Measurements from ENCODE around the gene CYP27C1.
"Not testable (repeated sequence)": the region's sequence is repeated elsewhere in the genome, so short reads cannot be mapped to it uniquely, and the experiment has no call there.

The CYP27C1 gene

DNA sequence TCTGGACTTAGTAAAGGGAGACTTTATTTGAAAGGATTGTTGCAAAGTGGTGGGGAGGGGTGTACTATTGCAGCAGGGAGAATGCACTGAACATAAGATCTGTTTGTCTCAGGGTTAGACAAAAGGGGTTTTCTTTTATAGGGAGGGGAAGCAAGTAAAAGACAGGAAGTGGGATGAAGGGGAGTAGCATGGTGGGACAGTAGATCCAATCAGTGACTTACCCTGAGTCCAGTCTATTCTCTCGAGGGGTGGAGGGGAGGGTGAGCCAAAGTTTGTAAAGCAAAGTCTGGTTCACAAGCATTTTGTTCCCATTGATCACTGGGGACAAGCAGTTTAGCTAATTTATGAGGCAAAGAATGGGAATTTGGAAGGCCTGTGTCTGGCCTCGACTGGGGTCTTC, 35.0 kb upstream of the CYP27C1 start:
- H3K4me3 ChIP-seq (replicated peaks in 1 of 2; ENCODE audit: low read depth in 2 of 2, low read length in 2 of 2) = no peak overlapping the region
- DNase-seq (ENCODE audit: low read depth in 2 of 2) = no peak
- no peak for TF ChIP-seq CTCF (IDR thresholded peaks at IDR 0.05; ENCODE audit: low read depth, low read length)

GRCh38 chr2:127254386-127254981, 34.4 kb upstream of the CYP27C1 start:
- DNase-seq (ENCODE audit: low read depth in 2 of 2) = peak; percentile 26 to 33
- H3K4me3 ChIP-seq (replicated peaks in 1 of 2; ENCODE audit: low read depth in 2 of 2, low read length in 2 of 2) = no peak overlapping the region
- no peak for TF ChIP-seq CTCF (IDR thresholded peaks at IDR 0.05; ENCODE audit: low read depth, low read length)

GRCh38 chr2:127241184-127241583, 21.1 kb upstream of the CYP27C1 start:
- not testable (repeated sequence) for DNase-seq (ENCODE audit: low read depth in 2 of 2); H3K4me3 ChIP-seq (replicated peaks in 1 of 2; ENCODE audit: low read depth in 2 of 2, low read length in 2 of 2)

DNA sequence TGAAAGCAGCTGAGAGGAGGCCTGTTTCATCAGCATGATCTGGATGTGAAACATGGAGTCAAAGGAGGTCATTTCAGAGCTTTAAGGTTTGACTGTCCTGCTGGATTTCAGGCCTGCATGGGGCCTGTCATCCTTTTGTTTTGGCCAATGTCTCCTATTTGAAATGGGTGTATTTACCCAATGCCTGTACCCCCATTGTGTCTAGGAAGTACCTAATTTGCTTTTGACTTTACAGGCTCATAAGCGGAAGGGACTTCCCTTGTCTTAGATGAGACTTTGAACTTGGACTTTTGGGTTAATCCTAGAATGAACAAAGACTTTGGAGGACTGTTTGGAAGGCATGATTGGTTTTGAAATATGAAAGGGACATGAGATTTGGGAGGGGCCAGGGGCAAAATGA, 19.3 kb upstream of the CYP27C1 start:
- H3K4me3 ChIP-seq (replicated peaks in 1 of 2; ENCODE audit: low read depth in 2 of 2, low read length in 2 of 2) = no peak overlapping the region
- no peak for DNase-seq (ENCODE audit: low read depth in 2 of 2)
- TF ChIP-seq CTCF (IDR thresholded peaks at IDR 0.05; ENCODE audit: low read depth, low read length) = no peak

DNA sequence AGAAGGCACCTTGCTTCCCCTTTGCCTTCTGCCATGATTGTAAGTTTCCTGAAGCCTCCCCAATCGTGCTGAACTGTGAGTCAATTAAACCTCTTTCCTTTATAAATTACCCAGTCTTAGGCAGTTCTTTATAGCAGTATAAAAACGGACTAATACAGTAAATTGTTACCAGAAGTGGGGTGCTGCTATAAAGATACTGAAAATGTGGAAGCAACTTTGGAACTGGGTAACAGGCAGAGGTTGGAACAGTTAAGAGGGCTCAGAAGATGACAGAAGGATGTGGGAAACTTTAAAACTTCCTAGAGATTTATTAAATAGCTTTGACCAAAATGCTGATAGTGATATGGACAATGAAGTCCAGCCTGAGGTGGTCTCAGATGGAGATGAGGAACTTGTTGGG, 17.7 kb upstream of the CYP27C1 start:
- H3K4me3 ChIP-seq (replicated peaks in 1 of 2; ENCODE audit: low read depth in 2 of 2, low read length in 2 of 2) = not testable (repeated sequence)

DNA sequence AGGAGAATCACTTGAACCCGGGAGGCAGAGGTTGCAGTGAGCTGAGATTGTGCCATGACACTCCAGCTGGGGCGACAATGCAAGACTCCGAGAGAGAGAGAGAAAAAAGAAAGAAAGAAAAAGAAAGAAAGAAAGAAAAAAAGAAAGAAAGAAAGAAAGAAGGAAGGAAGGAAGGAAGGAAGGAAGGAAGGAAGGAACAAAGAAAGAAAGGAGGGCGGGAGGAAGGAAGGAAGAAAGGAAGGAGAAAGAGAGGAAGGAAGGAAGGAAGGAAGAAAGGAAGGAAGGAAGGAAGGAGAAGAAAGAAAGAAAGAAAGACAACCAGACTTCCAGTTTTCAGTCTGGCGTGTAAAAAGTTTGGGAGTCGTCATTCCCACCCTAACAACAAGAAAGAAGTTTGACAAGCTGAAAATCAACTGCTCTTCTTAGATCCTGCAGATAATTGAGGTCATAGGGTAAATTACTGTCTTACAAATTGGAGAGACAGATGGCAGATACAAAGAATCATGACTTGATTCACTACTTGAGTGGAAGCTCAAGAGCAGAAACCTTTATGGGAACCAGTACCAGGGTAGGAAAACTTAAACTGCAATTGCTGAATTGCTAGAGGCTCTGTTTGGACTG, 15.1 kb upstream of the CYP27C1 start:
- TF ChIP-seq CTCF (IDR thresholded peaks at IDR 0.05; ENCODE audit: low read depth, low read length) = no peak
- no peak for DNase-seq (ENCODE audit: low read depth in 2 of 2)
- no peak overlapping the region for H3K4me3 ChIP-seq (replicated peaks in 1 of 2; ENCODE audit: low read depth in 2 of 2, low read length in 2 of 2)

More for the DNA sequence above, 17.7 kb upstream of the CYP27C1 start:
- not testable (repeated sequence) for DNase-seq (ENCODE audit: low read depth in 2 of 2)

- H3K4me3 ChIP-seq (replicated peaks in 1 of 2; ENCODE audit: low read depth in 2 of 2, low read length in 2 of 2) = no peak overlapping the region
- TF ChIP-seq CTCF (IDR thresholded peaks at IDR 0.05; ENCODE audit: low read depth, low read length) = no peak
- DNase-seq (ENCODE audit: low read depth in 2 of 2) = no peak
Observed at GRCh38 chr2:127233710-127234109, 13.6 kb upstream of the CYP27C1 start.

All from cardiac fibroblast (primary cell).